NCI-H2081 treated with DMSO at 0.1 percent for 48 hours (cell line): ENCODE data around the gene PAX7.

Experiments used
- DNase-seq: peaks from one replicate; lab custom pipeline; 2025; lab: John Stamatoyannopoulos, UW

Gene PAX7

DNA sequence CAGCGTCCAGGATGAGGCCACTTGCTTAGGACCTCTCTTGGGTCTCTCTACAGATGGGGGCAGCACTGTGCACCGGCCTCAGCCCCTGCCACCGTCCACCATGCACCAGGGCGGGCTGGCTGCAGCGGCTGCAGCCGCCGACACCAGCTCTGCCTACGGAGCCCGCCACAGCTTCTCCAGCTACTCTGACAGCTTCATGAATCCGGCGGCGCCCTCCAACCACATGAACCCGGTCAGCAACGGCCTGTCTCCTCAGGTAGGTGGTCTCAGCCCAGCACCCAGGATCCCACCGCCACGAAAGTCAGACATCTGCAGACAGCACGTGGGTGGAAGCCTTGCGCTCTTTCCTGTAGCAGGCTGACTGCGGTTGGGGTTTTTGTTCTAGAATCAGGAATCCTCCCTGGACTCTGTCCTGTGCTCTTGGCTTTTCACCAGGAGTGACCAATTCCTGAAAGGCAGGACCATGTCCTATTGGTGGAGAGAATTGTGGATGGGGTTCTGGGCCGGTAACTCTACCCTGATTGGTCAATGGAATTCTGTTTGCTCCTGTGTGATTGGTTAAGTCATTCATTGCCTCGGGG lies 72.5 kb downstream of the PAX7 start:
- DNase-seq: no peak

DNA sequence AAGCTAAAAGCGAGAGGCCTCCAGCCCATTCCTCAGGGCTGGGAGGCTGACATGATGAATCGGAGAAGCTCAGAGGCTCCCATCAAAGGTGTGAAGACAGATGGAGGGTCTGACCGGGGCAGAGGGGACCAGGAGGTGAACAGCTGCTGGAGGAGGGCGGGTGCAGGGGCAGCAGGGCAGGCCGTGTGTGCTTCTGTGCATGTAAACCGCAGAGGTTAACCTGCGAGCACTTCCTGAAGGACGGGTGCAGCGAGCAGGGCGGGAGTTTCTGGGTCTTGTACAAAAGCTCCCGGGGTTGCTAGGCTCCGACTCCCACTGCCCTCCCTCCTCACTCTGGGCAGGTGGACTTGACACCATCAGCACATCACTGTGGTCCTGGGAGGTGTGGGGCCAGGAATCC lies 75.2 kb downstream of the PAX7 start:
- DNase-seq: no peak

DNA sequence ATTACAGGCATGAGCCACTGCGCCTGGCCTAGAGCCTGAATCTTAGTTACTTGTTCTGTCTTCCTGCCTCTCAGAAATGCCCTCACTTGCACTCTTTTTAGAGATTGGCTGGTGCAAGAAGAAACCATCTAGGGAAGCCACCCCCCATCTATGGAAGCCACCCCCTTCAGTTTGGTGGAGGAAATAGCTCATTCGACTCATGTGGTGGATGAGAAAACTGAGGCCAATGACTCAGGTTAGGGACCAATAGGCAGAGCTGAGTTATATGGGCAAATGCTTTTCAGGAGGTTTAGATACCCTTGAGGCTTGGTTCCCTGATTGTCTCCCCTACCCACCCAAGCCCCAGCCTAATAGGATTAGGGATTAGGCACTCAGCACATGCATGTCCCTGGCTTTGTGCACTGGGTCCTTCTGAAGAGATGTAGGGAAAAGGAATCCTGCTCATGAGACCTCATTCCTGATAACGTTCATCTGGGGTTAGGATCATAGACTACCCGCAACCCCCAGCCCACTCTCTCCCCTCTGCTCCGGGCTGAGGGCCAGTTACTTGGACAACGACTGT lies 77.1 kb downstream of the PAX7 start:
- no peak for DNase-seq

GRCh38 chr1:18710002-18710401 lies 79.4 kb downstream of the PAX7 start:
- DNase-seq: no peak

GRCh38 chr1:18711003-18711402 lies 80.4 kb downstream of the PAX7 start:
- DNase-seq: no peak

- no peak for DNase-seq
Observed at GRCh38 chr1:18711536-18712251, 81.0 kb downstream of the PAX7 start.

- DNase-seq: no peak
Observed at GRCh38 chr1:18712252-18712600, 81.6 kb downstream of the PAX7 start.

GRCh38 chr1:18714404-18715175 lies 83.9 kb downstream of the PAX7 start:
- no peak for DNase-seq

GRCh38 chr1:18716112-18716784 lies 85.6 kb downstream of the PAX7 start:
- no peak for DNase-seq

- DNase-seq: no peak
Observed at GRCh38 chr1:18716785-18717678, 86.4 kb downstream of the PAX7 start.

GRCh38 chr1:18719786-18720451 lies 89.3 kb downstream of the PAX7 start:
- DNase-seq: no peak

DNA sequence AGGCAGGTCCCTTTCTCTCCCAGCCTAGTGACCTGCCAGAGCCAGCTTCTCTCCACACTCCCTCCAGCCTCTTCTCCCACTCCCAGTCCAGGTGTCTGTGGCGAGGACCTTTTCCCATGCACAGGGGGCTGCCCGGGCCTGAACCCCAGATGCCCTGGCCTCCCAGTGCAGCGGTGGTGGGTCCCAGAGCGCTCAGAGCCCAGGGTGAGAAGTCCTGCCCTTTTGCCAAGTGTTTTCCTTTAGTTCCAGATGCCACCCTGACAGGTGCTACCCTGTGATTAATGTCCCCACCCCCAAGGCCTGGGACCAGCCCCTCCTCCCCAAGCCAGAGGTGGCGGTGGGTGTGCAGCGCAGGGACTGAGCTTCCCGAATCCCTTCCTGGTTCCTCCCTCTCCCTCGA lies 90.4 kb downstream of the PAX7 start:
- no peak for DNase-seq

- no peak for DNase-seq
Observed at GRCh38 chr1:18721776-18722175, 91.1 kb downstream of the PAX7 start.

GRCh38 chr1:18722270-18722669 lies 91.6 kb downstream of the PAX7 start:
- no peak for DNase-seq

DNA sequence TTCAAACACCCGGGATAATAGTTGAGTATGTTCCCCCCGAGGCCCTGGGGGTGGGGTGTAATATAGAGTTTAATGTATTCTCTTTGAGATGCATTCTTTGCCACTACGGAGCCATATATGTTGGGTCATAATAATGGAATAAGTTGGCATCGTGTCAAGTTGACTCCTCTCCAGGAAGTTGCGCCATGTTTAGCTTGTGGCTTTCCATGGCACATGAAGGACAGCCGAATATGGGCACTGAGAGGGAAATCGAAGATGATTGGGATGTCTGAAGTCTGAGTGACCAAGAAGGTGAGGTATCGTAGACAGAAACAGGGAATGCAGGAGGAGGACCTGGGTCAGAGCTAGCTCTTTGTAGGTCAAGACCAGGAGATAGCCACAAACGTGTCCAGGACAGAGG lies 92.6 kb downstream of the PAX7 start:
- DNase-seq: no peak

DNA sequence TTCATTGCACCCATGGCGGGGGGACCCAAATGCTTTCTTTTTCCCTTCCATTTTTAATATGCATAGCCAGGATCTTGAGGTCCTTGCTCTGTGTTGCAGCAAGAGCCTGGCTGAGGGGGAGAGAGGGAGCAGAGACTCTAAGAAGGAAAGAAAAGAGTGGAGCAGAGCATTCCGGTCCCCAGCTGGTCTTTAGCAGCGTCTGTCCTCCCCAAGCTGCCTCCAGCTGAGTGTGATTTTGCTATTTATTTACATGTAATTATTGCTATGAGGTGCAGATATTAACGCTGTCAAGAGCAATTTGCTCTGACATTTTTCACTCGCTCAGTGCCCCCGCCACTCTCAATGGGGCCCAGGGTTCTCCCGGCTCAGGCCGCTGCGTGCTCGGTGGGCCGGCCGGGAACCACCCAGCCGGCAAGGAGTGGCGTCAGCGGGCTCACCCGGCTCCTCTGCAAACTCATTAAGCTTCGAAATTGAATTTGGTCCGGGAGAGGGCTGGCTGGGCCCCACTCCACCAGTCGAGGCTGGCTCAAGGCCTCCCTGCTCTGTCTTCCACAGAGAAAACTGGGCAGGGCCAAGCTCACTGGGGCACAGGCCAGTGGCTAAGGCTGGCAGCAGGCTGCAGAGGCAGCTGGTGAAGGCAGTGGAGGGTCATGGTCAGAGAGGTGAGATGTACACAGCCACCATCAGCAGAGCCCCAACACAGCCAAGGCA lies 93.2 kb downstream of the PAX7 start:
- no peak for DNase-seq

DNA sequence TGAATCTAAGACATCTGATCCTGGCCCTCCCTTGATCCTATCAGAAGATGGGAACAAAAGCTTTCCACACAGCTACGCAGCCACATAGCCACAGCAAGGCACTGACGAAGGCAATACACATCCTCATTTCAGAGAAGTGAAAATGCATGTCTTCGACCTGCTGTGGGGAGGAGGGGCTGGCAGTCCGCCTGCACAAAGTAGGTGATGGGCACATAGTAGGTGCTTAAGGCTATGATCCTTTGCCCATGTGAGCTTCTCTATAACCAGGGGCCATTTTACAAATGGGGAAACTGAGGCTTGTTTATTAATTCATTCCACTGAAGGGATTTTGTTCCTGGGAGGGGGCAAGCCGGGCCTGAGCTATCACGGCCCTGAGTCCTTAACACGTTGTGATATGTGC lies 94.2 kb downstream of the PAX7 start:
- no peak for DNase-seq

DNA sequence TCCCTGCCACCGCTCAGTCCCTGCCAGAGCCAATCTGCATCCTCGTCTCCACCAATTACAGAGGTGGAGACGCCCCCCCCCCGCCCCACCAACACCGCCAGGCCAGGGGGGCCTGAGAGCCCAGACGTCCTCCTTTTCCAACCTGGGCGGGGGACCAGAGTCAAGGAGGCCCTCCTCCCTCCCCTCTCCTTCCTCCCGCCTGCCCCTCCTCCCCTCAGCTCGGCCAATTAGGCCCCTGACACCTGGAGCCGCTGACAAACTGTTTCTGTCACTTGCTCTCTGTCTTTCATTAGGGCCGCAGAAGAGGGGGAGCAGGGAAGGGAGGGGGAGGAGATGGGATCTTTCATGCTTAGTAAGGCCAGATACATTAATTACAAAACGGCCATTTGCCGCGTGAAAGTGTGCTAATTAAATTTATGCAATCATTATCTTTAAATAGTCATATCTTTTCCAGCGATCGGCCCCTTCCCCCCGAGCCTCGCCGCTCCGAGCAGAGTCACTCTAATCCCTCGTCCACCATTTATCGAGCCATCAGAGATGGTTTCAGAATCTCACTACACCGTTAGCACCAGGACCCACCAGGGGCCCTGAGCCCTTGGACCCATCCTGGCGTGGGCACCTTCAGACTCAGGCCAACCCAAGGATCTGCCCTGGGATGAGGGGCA lies 94.7 kb downstream of the PAX7 start:
- no peak for DNase-seq

DNA sequence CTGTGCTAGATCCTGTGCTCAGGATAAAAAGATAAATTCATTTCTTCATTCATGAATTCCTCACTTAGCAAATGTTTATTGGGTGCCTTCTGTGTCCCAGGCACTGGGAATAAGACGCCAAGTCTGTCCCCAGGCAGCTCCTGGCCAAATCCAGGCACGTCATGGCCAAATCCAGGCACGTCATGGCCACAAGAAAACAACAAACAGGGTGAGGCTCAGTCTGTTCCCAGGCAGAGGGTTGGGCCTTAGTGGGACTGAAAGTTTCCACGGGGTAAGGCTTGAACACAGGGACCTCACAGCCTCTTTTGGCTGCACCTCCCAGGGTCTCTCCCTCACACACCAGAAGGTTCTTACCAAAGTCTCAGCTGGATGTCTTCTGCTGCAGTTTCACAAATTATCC lies 95.7 kb downstream of the PAX7 start:
- no peak for DNase-seq

DNA sequence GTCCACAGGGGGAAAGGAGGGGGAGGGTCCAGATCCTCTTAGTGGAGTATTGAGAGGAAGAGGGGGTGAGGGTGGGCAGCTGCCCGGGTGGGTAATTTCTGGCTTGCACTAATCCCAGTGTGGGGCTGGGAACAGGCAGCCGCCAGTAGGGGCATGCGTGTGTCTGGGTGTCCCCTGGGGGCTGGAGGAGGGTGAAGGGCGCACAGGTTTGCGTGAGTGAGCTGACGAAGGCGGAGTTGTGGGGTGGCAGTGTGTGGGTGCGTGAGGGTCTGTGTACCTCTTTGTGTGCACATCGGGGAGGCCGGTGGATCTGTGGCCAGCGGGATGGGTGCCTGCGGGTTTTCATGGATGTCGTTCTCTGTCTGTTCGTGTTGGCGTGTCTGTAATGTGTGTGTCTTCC lies 97.3 kb downstream of the PAX7 start:
- no peak for DNase-seq
